ENCODE data around the gene RBCK1.

RBCK1 gene

GRCh38 chr20:407953-408842 lies at the start of gene RBCK1:
TSS of gene RBCK1 (plus strand) at chr20:408299. CDS start at chr20:408758, 459 bp downstream.
- peak within 1 kb of the TSS; percentile 97 for H3K27ac ChIP-seq
- TF ChIP-seq CTCF (conservative IDR thresholded peaks at IDR 0.05), result no peak
- TF ChIP-seq ZFX (IDR thresholded peaks at IDR 0.05), result peak; percentile 65

GRCh38 chr20:358891-359555 lies 49.1 kb upstream of the RBCK1 start:
- no peak for TF ChIP-seq CTCF (conservative IDR thresholded peaks at IDR 0.05)
- no peak overlapping the region for H3K27ac ChIP-seq

GRCh38 chr20:361561-361960 lies 46.5 kb upstream of the RBCK1 start:
- H3K27ac ChIP-seq, result peak overlapping the region; percentile 91
- TF ChIP-seq CTCF (conservative IDR thresholded peaks at IDR 0.05) (no peak), ZFX (IDR thresholded peaks at IDR 0.05) (no peak)

- TF ChIP-seq CTCF (conservative IDR thresholded peaks at IDR 0.05), result no peak; the same call in 1 of the 2 replicates
- no peak for TF ChIP-seq ZFX (IDR thresholded peaks at IDR 0.05)
- H3K27ac ChIP-seq, result peak overlapping the region; percentile 91
Measured at GRCh38 chr20:362271-363254, 45.5 kb upstream of the RBCK1 start.

GRCh38 chr20:363319-364078 lies 44.6 kb upstream of the RBCK1 start:
- TF ChIP-seq ZFX (IDR thresholded peaks at IDR 0.05) (no peak), CTCF (conservative IDR thresholded peaks at IDR 0.05) (no peak)
- H3K27ac ChIP-seq, result peak overlapping the region; percentile 91

- TF ChIP-seq ZFX (IDR thresholded peaks at IDR 0.05) (no peak), CTCF (conservative IDR thresholded peaks at IDR 0.05) (no peak)
- peak overlapping the region; percentile 91 for H3K27ac ChIP-seq
Measured at GRCh38 chr20:364905-365794, 42.9 kb upstream of the RBCK1 start.
